Right lobe of liver (tissue), 4 donors: ENCODE measurements around the gene C1orf210.

Source experiments
- CTCF ChIP-seq, 4 donors: fragments of 200-600 bp in 3 of 4; fragments of 450-650 bp in 1 of 4; IDR thresholded peaks; one replicate each; pipeline versions ENCODE4 v1.5.1 to v1.8.0; 2016 to 2022; ENCODE audit warnings: antibody characterized with exemption in 4 of 4, mild to moderate bottlenecking in 2 of 4
- POLR2A ChIP-seq: fragments of 450-650 bp; IDR thresholded peaks from one replicate; pipeline ENCODE4 v1.6.1; 2017; ENCODE audit warnings: antibody characterized with exemption, mild to moderate bottlenecking
- donor health status: DM: no; HTN: no; CAD: no.
- donor health status: DM: no; HTN: no; CAD: no.
- donor health status: DM: no; HTN: yes; CAD: no.

GRCh38 chr1:43233631-43234030 is 51.8 kb downstream of the C1orf210 start:
- TF ChIP-seq CTCF (IDR thresholded peaks at IDR 0.05) (no peak), POLR2A (no peak)
